GM18499 (cell line): ENCODE results near the gene TARS2.

Experiments used
- ATAC-seq: cut with Tn5 transposase; IDR thresholded peaks from one replicate; pipeline ENCODE4 v1.9.1; 2021; ENCODE audit warnings: moderate number of reproducible peaks; ENCODE audit not compliant: insufficient read depth, unreplicated experiment

Gene TARS2

DNA sequence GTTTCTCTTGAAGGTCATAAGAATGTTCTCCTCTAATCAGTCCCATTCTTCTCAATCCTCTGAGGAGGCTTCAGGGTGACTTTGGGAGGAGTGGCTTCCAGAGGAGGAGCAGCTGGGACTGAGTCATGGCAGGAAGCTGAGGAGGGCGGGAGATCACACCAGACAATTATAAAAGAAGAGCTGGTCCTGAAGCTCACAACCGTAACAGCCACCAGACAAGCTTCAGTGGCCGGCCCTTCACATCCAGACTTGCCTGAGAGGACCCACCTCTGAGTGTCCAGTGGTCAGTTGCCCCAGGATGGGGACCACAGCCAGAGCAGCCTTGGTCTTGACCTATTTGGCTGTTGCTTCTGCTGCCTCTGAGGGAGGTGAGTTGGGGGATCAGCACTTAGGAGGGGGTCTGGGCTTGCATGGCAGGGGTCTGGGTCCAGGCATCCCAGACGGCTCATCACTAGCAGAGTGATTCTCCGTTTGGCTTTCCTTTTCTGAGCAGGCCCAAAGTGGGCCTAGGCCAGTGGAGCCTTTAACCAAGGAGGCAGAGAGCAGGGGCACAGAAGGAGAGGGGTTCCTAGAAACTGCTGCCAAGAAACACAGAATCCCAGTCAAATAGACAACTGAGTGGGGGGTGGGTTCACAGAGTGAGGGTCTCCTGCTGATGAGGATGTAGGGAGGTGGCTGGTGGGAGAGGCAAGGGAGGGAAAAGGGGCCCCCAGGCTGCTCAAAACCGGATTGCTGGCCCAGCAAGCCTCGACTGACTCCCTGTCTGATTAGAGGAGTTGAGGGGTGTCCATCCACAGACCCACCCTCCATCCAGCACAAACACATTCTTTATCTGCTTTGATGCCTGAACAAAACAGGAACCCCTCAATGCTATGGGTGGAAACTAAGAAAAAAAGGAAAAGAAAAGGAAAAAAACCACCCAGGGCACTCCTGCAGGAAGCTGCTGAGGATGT is 21.0 kb downstream of the TARS2 start, which contains the start of gene ECM1:
Gene ECM1 (plus strand): TSS at position 198 of the 953 bp plus-strand sequence. CDS start 101 bp downstream, at position 299.
- no peak for ATAC-seq

DNA sequence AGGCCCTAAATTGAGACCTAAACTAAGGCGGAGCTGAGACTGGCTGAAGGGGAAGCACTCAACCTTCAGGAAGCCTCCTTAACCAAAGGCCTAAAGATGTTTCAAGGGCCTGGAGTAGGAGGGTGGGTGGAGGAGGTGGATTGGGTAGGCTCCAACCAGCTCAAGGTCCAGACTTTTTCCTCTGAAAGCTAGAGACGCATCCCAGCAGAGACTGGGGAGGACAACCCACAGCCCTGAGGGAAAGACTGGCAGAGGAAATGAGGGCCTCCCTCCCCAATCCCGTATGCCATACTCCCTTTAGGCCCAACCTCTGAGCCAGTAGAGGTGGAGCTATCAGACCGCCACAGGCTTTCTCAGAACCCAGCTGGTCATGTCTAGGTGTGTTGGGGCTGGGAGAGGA is 21.8 kb downstream of the TARS2 start:
- ATAC-seq = no peak

DNA sequence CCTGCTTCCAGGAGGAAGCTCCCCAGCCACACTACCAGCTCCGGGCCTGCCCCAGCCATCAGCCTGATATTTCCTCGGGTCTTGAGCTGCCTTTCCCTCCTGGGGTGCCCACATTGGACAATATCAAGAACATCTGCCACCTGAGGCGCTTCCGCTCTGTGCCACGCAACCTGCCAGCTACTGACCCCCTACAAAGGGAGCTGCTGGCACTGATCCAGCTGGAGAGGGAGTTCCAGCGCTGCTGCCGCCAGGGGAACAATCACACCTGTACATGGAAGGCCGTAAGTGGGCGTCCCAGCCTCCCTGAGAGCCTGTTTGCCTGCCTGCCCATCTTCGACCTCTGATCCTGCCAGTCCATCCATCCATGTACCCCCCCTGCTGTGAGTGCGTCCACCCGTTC is 24.3 kb downstream of the TARS2 start:
- no peak for ATAC-seq

DNA sequence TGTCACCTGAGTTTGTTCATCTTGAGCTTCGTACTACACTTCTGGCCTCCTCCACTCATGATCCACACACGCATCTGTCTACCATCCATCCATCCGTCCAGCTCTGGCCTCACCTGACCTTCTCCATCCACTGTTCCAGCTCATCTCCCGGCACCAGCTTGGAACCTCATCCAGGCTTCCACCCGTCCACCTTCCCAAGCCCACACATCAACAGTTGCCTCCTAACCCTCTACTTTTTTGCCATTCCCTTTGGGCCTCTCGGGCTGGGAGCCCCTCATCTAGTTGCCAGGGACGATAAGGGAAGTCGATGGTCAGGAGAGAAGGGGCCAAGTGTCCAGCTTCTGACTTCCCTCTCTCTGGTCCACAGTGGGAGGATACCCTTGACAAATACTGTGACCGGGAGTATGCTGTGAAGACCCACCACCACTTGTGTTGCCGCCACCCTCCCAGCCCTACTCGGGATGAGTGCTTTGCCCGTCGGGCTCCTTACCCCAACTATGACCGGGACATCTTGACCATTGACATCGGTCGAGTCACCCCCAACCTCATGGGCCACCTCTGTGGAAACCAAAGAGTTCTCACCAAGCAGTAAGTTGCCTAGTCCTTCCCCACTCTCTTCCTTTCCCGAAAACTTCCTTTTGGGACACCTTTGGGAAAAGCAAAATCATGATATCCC is 24.9 kb downstream of the TARS2 start:
- ATAC-seq = no peak

DNA sequence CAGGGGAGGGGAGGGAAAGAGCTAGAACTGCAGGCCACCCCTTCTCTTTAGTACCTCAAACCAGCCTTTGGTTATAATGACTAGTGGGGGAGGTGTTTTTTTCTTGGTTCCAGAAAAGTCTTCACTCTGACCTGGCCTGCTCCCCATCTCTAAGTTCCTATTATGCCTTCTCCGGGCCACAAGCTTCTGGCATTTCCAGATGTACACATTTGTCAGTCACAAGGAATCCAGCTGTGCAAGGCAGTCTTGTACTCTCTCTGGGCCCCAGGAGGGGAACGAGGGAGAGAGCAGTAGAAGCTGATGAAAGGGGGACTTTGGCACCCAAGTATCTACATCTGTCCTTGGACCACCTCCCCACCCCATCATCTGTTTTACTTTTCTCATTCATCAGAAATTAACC is 25.6 kb downstream of the TARS2 start:
- ATAC-seq = no peak

DNA sequence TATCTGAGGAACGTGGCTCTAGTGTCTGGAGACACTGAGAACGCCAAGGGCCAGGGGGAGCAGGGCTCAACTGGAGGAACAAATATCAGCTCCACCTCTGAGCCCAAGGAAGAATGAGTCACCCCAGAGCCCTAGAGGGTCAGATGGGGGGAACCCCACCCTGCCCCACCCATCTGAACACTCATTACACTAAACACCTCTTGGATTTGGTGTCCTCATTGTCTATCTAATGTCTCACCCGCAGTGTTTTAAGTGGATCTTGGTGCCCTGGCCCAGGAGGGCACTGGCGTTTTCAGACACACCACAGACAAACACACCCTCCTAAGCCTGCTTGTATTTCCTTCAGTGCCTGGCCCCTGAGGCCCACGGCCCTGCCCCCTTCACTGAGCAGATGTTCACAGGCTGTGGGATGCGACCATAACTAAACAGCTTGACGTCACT is 26.2 kb downstream of the TARS2 start:
- ATAC-seq = no peak

DNA sequence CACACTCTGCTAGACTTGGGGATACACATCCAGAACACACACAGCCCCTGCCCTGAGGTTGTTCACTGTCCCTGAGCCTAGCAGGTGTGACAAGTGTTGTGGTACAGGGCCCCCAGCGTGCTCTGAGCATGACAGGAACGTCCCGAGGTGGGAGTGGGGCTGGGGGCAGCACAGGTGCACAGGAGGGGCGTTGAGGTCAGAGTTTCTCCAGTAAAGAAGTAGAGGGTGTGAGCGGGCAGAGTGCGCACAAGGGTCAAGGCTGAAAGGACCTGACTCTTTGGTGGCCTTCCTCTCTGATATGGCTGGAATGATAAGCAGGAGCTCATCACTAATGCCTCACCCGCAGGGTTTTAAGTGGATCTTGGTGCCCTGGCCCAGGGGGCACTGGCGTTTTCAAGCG is 27.0 kb downstream of the TARS2 start:
- ATAC-seq = no peak

DNA sequence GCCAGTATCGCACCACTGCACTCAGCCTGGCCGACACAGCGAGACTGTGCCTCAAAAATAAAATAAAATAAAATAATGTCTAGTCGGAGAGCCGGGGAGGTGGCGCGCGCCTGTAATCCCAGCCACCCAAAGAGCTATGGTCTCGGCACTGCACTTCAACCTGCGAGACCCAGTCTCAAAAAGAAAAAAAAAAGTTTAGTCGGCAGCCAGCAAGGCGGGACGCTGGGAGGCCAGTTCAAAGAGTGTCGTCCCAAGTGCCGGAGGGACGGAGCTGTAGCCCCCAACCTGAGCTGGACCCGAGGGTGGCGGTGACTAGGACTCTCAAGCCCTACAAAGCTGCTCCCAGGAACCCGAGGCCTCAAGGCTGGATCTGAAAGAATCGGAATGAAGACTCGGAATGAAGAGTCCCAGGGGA is 27.7 kb downstream of the TARS2 start:
- ATAC-seq = no peak

DNA sequence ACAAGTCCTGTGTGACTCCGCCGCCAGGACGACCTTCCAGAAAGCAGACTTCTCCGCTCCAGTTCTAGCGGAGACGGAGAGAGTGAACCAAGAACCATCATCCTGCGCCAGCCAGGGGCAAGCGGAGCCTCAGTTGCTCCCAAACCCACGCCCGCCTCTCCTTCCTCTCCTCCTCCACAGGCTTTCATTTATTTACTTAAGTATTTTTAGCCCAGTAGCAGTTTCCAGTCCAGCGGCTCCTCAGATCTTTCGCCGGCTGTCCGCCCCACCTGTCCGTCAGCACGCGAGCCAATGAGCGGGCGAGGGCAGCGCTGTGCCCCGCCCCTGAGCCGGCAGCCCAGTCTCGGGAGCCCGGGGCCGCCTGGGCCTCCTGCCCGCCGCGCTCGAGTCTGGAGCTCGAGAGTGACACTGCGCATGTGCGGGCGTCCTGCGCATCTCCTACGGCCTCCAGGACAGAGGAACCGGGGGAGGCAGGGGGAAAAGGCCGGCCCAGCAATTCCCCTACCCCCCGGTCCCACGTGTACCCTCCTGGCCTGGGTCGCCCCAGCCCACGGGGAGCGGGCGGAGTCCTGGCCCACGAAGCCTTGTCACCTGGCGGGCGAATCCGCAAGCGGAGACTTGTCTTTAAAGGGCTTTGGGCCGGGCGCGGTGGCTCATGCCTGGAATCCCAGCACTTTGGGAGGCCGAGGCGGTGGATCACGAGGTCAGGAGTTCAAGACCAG is 28.3 kb downstream of the TARS2 start, which contains the start of gene FALEC:
Gene FALEC (plus strand): TSS at position 425 of the 722 bp plus-strand sequence.
- peak; percentile 68 for ATAC-seq

DNA sequence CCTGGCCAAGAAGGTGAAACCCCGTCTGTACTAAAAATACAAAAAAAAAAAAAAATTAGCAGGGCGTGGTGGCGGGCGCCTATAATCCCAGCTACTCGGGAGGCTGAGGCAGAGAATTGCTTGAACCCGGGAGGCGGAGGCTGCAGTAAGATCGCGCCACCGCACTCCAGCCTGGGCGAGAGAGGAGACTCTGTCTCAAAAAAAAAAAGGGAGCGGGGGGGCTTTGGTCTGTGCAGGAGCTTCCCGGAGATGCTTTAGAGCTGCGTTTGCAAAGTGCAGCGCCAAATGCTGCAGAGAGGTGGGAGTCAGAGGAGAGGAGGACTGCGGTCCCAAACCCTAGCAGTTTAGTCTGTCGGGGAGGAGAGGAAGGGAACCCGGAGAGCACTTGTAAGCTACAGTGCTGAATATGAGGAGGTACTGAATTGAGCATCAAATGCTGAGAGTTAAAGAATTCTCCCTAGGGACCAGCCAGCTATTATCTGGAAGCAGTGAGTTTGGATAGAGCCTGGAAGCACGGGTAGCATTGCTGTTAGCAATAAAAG is 28.9 kb downstream of the TARS2 start:
- no peak for ATAC-seq

DNA sequence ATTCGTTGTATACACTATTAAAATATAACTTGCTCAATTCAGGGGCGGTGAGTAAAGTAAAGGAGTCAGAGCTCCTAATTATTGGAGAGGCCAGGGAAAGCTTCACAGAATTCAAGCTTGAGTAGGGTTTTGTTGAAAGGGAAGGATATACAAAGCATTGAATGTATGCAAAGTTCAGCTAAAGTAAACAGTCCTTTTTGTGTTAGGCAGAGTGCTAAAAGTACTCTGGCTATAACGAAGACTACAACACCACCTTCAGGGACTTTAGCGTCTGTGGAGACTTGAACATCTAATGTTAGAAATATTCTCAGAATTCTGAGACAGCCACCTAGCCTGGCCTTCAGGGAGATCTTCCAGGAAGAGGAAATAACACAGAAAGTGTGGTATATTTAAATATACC is 29.4 kb downstream of the TARS2 start:
- ATAC-seq = no peak

DNA sequence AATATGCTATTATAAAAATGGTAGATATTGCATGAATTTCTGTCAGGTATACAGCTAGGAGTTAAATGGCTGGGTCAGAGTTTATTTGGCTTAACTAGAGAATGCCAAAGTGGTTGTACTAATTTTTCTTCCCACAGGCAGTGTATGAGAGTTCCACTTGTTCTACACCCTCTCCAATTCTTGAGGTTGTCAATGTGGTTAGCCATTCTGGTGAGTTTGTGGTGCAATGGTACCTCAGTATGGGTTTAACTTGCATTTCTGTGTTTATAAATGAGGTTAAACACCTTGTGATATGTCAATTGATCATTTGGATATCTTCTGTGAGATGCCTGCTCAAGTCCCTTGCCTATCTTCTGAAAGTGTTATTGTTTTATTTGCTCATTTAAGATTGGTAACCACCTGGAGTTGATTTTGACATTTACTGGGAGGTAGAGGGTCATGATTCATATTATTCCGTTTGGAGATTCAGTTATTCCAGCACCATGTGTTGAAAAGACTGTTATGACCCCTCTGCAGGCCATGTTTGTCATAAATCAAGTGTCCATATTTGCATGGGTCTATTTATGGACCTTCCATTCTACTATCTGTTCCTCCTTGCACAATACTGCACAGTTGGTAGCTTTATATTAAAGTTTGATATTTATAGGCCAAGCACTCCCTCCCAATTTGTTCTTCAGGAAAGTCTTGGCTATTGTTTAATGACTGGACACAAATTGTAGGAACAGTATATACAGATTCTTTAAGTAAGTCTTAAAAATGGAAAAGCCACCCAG is 34.2 kb downstream of the TARS2 start:
- ATAC-seq = no peak

DNA sequence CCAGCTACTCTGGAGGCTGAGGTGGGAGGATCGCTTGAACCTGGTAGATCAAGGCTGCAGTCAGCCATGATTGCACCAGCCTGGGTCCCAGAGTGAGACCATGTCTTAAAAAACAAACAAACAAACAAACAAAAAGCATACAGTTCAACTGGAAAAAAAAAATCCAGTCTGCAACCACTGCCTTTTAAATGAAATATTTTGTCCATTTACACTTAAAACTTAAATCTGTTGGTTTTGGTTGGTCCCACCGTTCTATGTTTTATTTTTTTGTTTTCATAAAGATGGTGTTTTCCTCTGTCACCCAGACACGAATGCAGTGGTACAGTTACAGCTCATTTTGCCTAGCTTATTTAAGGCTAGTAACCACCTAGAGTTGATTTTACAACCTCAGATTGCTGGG is 38.1 kb downstream of the TARS2 start:
- ATAC-seq = no peak

DNA sequence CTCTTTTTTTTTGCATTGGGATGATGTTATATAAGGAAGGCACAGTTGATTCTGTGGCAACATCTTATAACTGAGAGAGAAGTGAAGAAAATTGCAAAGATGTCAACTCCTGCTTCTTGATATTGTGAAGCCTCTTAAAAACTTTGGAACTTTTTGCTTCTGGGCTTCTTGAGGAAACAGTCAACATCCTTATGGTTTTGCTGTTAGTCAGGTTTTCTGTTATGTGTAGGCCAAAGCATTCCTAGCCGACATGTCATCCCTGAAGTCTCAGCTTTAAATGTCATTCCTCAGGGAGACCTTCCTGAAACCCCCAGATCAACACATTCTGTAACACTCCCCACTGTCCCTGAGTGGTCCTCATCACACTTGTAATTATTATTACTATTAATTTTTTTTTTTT is 41.0 kb downstream of the TARS2 start:
- ATAC-seq = no peak

DNA sequence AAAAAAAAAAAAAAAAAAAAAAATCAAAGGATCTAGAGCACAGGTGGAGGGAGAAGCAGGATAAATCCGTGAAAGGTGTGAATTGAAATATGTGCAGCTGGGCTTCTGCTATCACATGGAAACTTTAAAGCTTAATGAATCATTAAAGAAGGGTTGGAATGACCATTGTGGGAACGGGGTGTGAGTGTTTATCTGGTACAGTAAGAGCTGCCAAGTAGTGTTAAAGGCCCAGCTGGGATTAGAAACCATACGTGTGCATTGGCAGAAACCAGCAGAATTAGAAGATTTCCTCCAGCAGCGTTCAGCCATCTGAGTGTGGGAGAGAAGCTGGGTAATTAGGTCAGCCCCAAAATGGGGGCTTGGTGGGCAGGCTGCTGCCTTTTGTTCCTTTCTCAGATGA is 41.8 kb downstream of the TARS2 start:
- no peak for ATAC-seq

DNA sequence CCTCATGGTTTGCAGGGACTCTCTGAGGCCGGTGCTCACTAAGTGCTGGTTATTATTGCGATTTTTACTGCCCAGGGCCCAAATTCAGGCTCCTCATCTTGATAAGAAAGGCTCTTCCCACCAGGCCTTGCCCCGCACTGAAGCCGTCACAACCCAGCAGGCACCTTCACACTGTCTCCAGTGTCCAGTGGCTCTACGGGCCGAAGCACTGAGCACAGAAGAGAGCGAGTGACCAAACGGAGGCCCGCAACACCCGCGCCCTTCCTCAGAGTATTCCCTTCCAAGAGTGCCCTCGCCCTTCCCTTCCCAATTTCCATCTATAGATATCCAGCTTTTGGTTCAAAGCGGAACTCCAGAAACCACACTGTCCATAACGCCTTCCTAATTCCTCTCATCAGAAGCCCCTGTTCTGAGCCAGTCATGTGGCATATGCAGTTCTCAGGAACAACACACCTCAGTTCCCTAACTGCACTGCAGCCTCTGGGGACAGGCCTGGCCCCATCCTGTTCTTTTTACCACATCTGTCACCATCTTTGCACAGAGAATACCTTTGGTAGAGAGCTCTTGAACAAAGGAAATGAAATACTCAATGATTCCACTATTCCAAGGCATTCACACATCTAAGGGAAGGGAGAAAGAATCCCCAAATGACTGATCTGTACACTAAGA is 43.4 kb downstream of the TARS2 start:
- ATAC-seq = no peak

DNA sequence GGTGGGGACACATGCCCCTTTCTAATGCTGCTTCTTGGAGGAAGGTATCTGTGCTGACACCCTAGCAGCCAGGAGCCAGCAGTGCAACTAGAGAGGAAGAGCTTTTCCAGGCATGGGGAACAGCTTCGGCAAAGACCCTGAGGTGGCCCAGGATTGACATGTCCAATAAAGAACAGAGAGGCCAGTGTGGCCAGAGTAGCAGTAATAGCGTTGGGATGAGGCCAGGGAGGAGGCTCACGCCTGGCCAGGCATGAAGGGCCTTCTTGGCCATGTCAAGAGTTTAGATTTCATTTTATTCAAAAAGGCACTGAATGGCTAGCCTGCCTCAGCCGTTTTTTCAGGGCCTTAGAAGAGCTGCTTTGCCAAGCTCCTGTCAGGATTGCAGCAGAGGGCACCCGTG is 45.6 kb downstream of the TARS2 start:
- no peak for ATAC-seq

DNA sequence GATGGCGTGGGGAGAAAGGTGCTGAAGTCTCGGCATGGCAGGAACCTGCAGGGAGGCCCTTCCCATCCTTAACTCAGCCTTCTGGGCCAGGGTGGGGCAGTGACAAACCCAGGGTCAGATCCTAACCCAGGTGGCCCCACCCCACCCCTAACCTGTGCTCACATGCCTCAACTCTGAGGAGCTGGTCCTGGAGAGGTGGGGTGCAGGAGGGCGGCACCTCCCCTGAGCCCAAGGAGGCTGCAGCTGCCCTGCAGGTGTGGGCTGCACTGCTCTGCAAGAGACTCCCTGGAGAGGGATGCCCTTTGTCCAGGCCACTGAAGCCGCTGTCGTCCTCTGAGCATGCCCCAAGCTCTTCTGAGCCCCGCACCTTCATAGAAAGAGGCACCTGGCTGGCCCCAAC is 46.8 kb downstream of the TARS2 start:
- ATAC-seq = no peak
